H1 (cell line): Measurements from ENCODE around the gene NR1I2.

Experiments used
- CBX5 ChIP-seq: fragments of 300-800, 300-1000 bp; sonication (generic); IDR thresholded peaks from 2 replicates; pipeline ENCODE4 v1.7.1; 2016; ENCODE audit warnings: antibody characterized with exemption, low read length, low read depth
- CHD1 ChIP-seq: IDR thresholded peaks from 2 replicates; pipeline ENCODE4 v1.6.1; 2012; ENCODE audit warnings: low read depth, low read length, improper control_type of control experiment
- CTBP2 ChIP-seq: IDR thresholded peaks from 2 replicates; pipeline ENCODE4 v1.7.0; 2011; ENCODE audit warnings: borderline replicate concordance, mild to moderate bottlenecking, moderate library complexity, mixed read lengths, low read length; ENCODE audit not compliant: insufficient read depth, insufficient read length
- CTCF ChIP-seq, 3 experiments: IDR thresholded peaks; 1 replicate in 2 of 3; 2 replicates in 1 of 3; pipeline versions ENCODE4 v1.5.1 to v1.6.1; 2011; ENCODE audit warnings: low read length in 3 of 3, mild to moderate bottlenecking in 3 of 3, inconsistent platforms in 2 of 3, low read depth in 1 of 3, moderate library complexity in 1 of 3; ENCODE audit not compliant: insufficient read depth in 1 of 3; ENCODE audit errors: control extremely low read depth in 1 of 3
- POLR2A ChIP-seq, 2 experiments: IDR thresholded peaks; 1 replicate in 1 of 2; 2 replicates in 1 of 2; pipeline ENCODE4 v1.6.1; 2011; ENCODE audit warnings: low read depth in 2 of 2, low read length in 2 of 2, mild to moderate bottlenecking in 2 of 2; ENCODE audit errors: control extremely low read depth in 1 of 2
- RFX5 ChIP-seq: IDR thresholded peaks from 2 replicates; pipeline ENCODE4 v1.6.1; 2011; ENCODE audit warnings: low read depth, low read length, improper control_type of control experiment, borderline replicate concordance
- SIRT6 ChIP-seq: IDR thresholded peaks from one replicate; pipeline ENCODE4 v1.7.1; 2012; ENCODE audit warnings: low read length, inconsistent platforms
- TAF1 ChIP-seq: IDR thresholded peaks from 2 replicates; pipeline ENCODE4 v1.6.1; 2011; ENCODE audit warnings: mild to moderate bottlenecking, low read depth, low read length
- ZNF274 ChIP-seq: IDR thresholded peaks from 2 replicates; pipeline ENCODE4 v1.7.0; 2012; ENCODE audit warnings: low read length, borderline replicate concordance; ENCODE audit errors: extremely low read depth
- TF ChIP-seq, protein P1 (sequence below): IDR thresholded peaks from 2 replicates; pipeline ENCODE4 v1.6.1; 2011; ENCODE audit warnings: low read depth, mild to moderate bottlenecking, low read length; ENCODE audit not compliant: insufficient read depth

GRCh38 chr3:119796785-119797184, 14.9 kb downstream of the NR1I2 start:
- no peak for TF ChIP-seq SIRT6
- no peak for TF ChIP-seq CTCF (IDR thresholded peaks at IDR 0.05; ENCODE audit: control extremely low read depth in 1 of 3, insufficient read depth in 1 of 3, low read depth in 1 of 3, low read length in 3 of 3)
- TF ChIP-seq CHD1: no peak
- no peak for TF ChIP-seq ZNF274
- no peak for TF ChIP-seq RFX5
- no peak for TF ChIP-seq CBX5
- no peak for TF ChIP-seq POLR2A (IDR thresholded peaks at IDR 0.05; ENCODE audit: control extremely low read depth in 1 of 2, low read depth in 2 of 2, low read length in 2 of 2)
- no peak for TF ChIP-seq CTBP2
- TF ChIP-seq, protein P1, sequence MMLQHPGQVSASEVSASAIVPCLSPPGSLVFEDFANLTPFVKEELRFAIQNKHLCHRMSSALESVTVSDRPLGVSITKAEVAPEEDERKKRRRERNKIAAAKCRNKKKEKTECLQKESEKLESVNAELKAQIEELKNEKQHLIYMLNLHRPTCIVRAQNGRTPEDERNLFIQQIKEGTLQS: no peak
- no peak for TF ChIP-seq TAF1
